GM12891 (cell line): ENCODE data around the gene FGGY.

Source experiments
- POLR2A ChIP-seq: IDR thresholded peaks from 2 replicates; pipeline ENCODE4 v1.6.1; 2011; ENCODE audit warnings: low read depth, low read length, control low read depth
- POLR2AphosphoS5 ChIP-seq: IDR thresholded peaks from 2 replicates; pipeline ENCODE4 v1.6.1; 2011; ENCODE audit warnings: low read depth, low read length, control low read depth

GRCh38 chr1:59696421-59697115, 399.7 kb downstream of the FGGY start:
- no peak for TF ChIP-seq POLR2A
- TF ChIP-seq POLR2AphosphoS5: no peak
